B cell (primary cell): ENCODE measurements around the gene OR14J1. TPM values are rescaled to one million over a fixed set of nuclear protein-coding genes. Genes with fewer than 3 reads are reported as not detected.
"Not testable (repeated sequence)": the region's sequence is repeated elsewhere in the genome, so short reads cannot be mapped to it uniquely, and the experiment has no call there.

Experiments
- ATAC-seq: fragments of 200-7000 bp; cut with Tn5 transposase; one replicate; pipeline ENCODE4 v1.10.0; 2021; ENCODE audit warnings: low read depth, mild to moderate bottlenecking, moderate number of reproducible peaks, moderate library complexity
- CTCF ChIA-PET: fragments of 350-600 bp; sonication (Branson Sonifier 250); formaldehyde crosslinking; loops from one replicate; lab custom pipeline; 2021; ENCODE audit warnings: antibody characterized with exemption, inconsistent platforms; lab: Charles Lee
- POLR2A ChIA-PET: fragments of 350-600 bp; sonication (Branson Sonifier 250); formaldehyde crosslinking; loops from one replicate; lab custom pipeline; 2021; ENCODE audit warnings: antibody characterized with exemption; lab: Charles Lee
- DNase-seq: peaks from one replicate; pipeline ENCODE4 v3.0.0; 2013
- H2AFZ ChIP-seq: 2 replicates; pipeline ENCODE4 v1.6.1; 2012; ENCODE audit warnings: mild to moderate bottlenecking, low read depth, low read length; ENCODE audit not compliant: insufficient read depth, poor library complexity, severe bottlenecking
- H3K27ac ChIP-seq, 2 donors: 1 replicate in 1 of 2; 2 replicates in 1 of 2; pipeline ENCODE4 v1.5.1; 2012 to 2013; ENCODE audit warnings: low read length in 2 of 2, mild to moderate bottlenecking in 2 of 2, moderate library complexity in 1 of 2
- H3K27me3 ChIP-seq, 4 experiments: fragments of 200-600 bp in 1 of 4; sonication (generic) in 1 of 4; replicated peaks in 1 of 4; 1 replicate in 2 of 4; 2 replicates in 2 of 4; pipeline versions ENCODE4 v1.6.1 to v1.7.0; 2013 to 2016; ENCODE audit warnings: low read length in 3 of 4, mild to moderate bottlenecking in 2 of 4, mixed read lengths in 1 of 4, moderate library complexity in 1 of 4; ENCODE audit not compliant: insufficient read depth in 4 of 4, control insufficient read depth in 3 of 4; ENCODE audit errors: control extremely low read depth in 1 of 4
- H3K36me3 ChIP-seq, 2 experiments: replicated peaks in 1 of 2; 1 replicate in 1 of 2; 2 replicates in 1 of 2; pipeline versions ENCODE4 v1.6.1 to v1.7.1; 2013; ENCODE audit warnings: low read length in 1 of 2; ENCODE audit not compliant: insufficient read depth in 2 of 2, control insufficient read depth in 1 of 2; ENCODE audit errors: control extremely low read depth in 1 of 2, extremely low read depth in 1 of 2
- H3K4me1 ChIP-seq, 2 donors: fragments of 200-600 bp in 1 of 2; sonication (generic) in 1 of 2; 1 replicate in 1 of 2; 2 replicates in 1 of 2; pipeline versions ENCODE4 v1.5.1 to v1.6.1; 2013 to 2017; ENCODE audit warnings: low read length in 2 of 2; ENCODE audit not compliant: control insufficient read depth in 2 of 2, insufficient read depth in 2 of 2
- H3K4me2 ChIP-seq: replicated peaks from 2 replicates; pipeline ENCODE3; 2012; ENCODE audit warnings: mild to moderate bottlenecking, low read depth, low read length; ENCODE audit not compliant: poor library complexity, severe bottlenecking
- H3K4me3 ChIP-seq, 5 experiments: fragments of 200-600 bp in 1 of 5; sonication (generic) in 1 of 5; 1 replicate in 3 of 5; 2 replicates in 2 of 5; pipeline versions ENCODE4 v1.5.1 to v1.7.0; 2011 to 2016; ENCODE audit warnings: low read length in 4 of 5, mild to moderate bottlenecking in 4 of 5, low read depth in 2 of 5, control low read depth in 1 of 5, moderate library complexity in 1 of 5; ENCODE audit not compliant: insufficient read depth in 1 of 5; ENCODE audit errors: control extremely low read depth in 1 of 5, extremely low read depth in 1 of 5
- H3K79me2 ChIP-seq: fragments of 200-600 bp; sonication (generic); one replicate; pipeline ENCODE4 v1.6.0; 2016; ENCODE audit warnings: low read length; ENCODE audit not compliant: control insufficient read depth, insufficient read depth
- H3K9ac ChIP-seq: fragments of 200-600 bp; sonication (generic); 2 replicates; pipeline ENCODE4 v1.6.1; 2017; ENCODE audit warnings: mild to moderate bottlenecking, low read length, moderate library complexity
- H3K9me3 ChIP-seq, 3 donors: one replicate each; pipeline versions ENCODE4 v1.6.1 to v1.7.1; 2013; ENCODE audit warnings: low read length in 2 of 3; ENCODE audit not compliant: control insufficient read depth in 2 of 3, insufficient read depth in 1 of 3; ENCODE audit errors: control extremely low read depth in 1 of 3
- H4K20me1 ChIP-seq: 2 replicates; pipeline ENCODE4 v1.6.0; 2012; ENCODE audit warnings: mild to moderate bottlenecking, low read length; ENCODE audit not compliant: insufficient read depth, control insufficient read depth, poor library complexity, severe bottlenecking
- H3K27ac Mint-ChIP-seq: one replicate; pipeline ENCODE4 v1.8.0; 2021; ENCODE audit warnings: mixed read lengths
- H3K27me3 Mint-ChIP-seq: one replicate; pipeline ENCODE4 v1.8.0; 2021; ENCODE audit warnings: mixed read lengths
- H3K4me1 Mint-ChIP-seq: one replicate; pipeline ENCODE4 v1.8.0; 2021; ENCODE audit warnings: mixed read lengths
- H3K4me3 Mint-ChIP-seq: one replicate; pipeline ENCODE4 v1.8.0; 2021; ENCODE audit warnings: mixed read lengths
- H3K9me3 Mint-ChIP-seq: one replicate; pipeline ENCODE4 v1.8.0; 2022; ENCODE audit warnings: mixed read lengths; ENCODE audit not compliant: insufficient read depth
- CTCF ChIP-seq: fragments of 200-600 bp; IDR thresholded peaks from one replicate; pipeline ENCODE4 v1.8.0; 2022; ENCODE audit warnings: antibody characterized with exemption, mild to moderate bottlenecking
- EZH2 ChIP-seq: IDR thresholded peaks from 2 replicates; pipeline ENCODE4 v1.6.1; 2012; ENCODE audit warnings: borderline replicate concordance, low read depth, mild to moderate bottlenecking, moderate library complexity, low read length; ENCODE audit not compliant: insufficient read depth, poor library complexity, severe bottlenecking
- WGBS: methylation state at CpG from one replicate; pipeline ENCODE4 v1.1.5; 2013; ENCODE audit warnings: missing lambda C conversion rate; ENCODE audit not compliant: insufficient coverage; 5-methylcytosine and 5-hydroxymethylcytosine counted together
- intact Hi-C: fragments of 100-400 bp; cut with micrococcal nuclease; formaldehyde crosslinking; loops from one replicate; pipeline ENCODE4 v1.10.0; 2022
- polyA plus RNA-seq: library from polyadenylated mRNA; depleted of rRNA; stranded (reverse); fragments of >200 nt; gene quantifications from 2 replicates; pipeline ENCODE4 v1.2.3, GENCODE V29; 2012
- total RNA-seq, 2 donors: library from RNA; stranded (reverse); fragments of 120-200 nt in 1 of 2; gene quantifications; 1 replicate in 1 of 2; 2 replicates in 1 of 2; pipeline versions ENCODE4 v1.2.3 to v1.2.4, GENCODE V29; 2013 to 2022

The OR14J1 gene
- total and polyA plus RNA-seq, 2 donors (not counting 1 experiment from before 2014, with no cell fraction given) = not detected

GRCh38 chr6:29319931-29320330 is 18.4 kb downstream of the OR14J1 start:
- H2AFZ ChIP-seq = no peak overlapping the region
- WGBS = no CpG with 5 or more reads among the region's 2 CpGs

GRCh38 chr6:29323332-29323731 is 21.8 kb downstream of the OR14J1 start:
- H3K4me3 ChIP-seq, H3K4me2 ChIP-seq, intact Hi-C loops, H3K9me3 Mint-ChIP-seq, CTCF ChIA-PET, ATAC-seq, H3K4me3 Mint-ChIP-seq, H3K4me1 Mint-ChIP-seq, H3K27me3 ChIP-seq, H3K36me3 ChIP-seq, H3K27ac ChIP-seq, H3K27ac Mint-ChIP-seq, POLR2A ChIA-PET, H2AFZ ChIP-seq, H4K20me1 ChIP-seq, H3K9me3 ChIP-seq, DNase-seq, H3K9ac ChIP-seq, H3K79me2 ChIP-seq, H3K4me1 ChIP-seq: not testable (repeated sequence)
- peaks cover 12% of the 10 kb centered on the region for H3K27me3 Mint-ChIP-seq

More at GRCh38 chr6:29319931-29320330, 18.4 kb downstream of the OR14J1 start:
- Histone ChIP-seq H3K79me2 (no peaks in the 10 kb centered on the region), H3K4me1 (no peaks in the 10 kb centered on the region), H3K27me3 (peaks cover 0 to 1% (median 0%) of the 10 kb centered on the region in 4 experiments), H3K27ac (no peak overlapping the region), H3K4me2 (no peak overlapping the region), H4K20me1 (no peaks in the 10 kb centered on the region), H3K36me3 (no peaks in the 10 kb centered on the region), H3K9ac (no peak overlapping the region), H3K4me3 (no peak overlapping the region), H3K9me3 (no peaks in the 10 kb centered on the region)
- H3K9me3 Mint-ChIP-seq = no peaks in the 10 kb centered on the region
- H3K27ac Mint-ChIP-seq = no peak overlapping the region
- ChIA-PET CTCF (no interaction called here), POLR2A (no interaction called here)
- H3K4me1 Mint-ChIP-seq = no peaks in the 10 kb centered on the region
- intact Hi-C loops = no loop called here
- TF ChIP-seq EZH2 (no peak), CTCF (no peak)
- ATAC-seq (no peak), DNase-seq (no peak)
- H3K27me3 Mint-ChIP-seq = peaks cover 6% of the 10 kb centered on the region
- no peak overlapping the region for H3K4me3 Mint-ChIP-seq
